Measurements from ENCODE around the gene NOXO1. TPM values are rescaled to one million over a fixed set of nuclear protein-coding genes. Genes with fewer than 3 reads are reported as not detected.

Gene NOXO1
- total and polyA plus RNA-seq, 9 of the 15 experiments (the other 6 are each of a cell fraction or from before 2014, with no cell fraction given): not detected

DNA sequence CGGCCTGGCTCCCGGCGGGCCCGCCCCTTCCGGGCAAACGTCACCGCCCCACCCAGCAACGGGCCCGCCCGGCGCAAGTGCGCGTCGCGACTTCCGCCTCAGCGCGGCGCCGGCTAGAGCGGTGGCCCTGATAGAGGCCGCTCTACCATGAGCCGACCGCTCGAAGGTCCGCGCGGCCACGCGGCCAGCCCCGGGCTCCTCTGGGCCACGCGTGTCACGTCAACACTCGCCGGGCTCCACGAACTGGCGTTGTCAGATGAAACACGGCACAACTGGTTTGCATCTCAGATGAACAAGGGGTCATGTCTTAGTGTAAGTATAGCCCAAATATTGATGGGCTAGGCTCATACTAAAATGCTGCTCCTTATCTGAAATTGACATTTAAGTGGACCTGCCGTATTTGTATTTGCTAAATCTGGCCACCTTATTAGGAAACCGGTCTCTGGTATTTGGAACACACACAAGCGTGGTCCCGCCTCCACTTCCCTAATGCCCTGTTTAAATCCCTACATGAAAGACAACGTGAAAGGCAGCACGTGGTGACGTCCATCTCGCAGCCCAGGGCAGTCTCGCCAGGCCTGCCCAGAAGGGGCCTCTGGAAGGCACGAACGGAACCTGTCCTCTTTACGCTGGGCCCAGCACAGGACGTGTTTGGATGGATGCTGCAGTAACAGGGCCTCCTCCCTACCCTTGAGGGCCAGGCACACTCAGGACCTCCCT is 28.7 kb upstream of the NOXO1 start, which contains the start of gene ZNF598 (continued):
- TF ChIP-seq XRCC5 (IDR thresholded peaks at IDR 0.05; ENCODE audit: low read depth, low read length): no peak
- TF ChIP-seq, protein P1, sequence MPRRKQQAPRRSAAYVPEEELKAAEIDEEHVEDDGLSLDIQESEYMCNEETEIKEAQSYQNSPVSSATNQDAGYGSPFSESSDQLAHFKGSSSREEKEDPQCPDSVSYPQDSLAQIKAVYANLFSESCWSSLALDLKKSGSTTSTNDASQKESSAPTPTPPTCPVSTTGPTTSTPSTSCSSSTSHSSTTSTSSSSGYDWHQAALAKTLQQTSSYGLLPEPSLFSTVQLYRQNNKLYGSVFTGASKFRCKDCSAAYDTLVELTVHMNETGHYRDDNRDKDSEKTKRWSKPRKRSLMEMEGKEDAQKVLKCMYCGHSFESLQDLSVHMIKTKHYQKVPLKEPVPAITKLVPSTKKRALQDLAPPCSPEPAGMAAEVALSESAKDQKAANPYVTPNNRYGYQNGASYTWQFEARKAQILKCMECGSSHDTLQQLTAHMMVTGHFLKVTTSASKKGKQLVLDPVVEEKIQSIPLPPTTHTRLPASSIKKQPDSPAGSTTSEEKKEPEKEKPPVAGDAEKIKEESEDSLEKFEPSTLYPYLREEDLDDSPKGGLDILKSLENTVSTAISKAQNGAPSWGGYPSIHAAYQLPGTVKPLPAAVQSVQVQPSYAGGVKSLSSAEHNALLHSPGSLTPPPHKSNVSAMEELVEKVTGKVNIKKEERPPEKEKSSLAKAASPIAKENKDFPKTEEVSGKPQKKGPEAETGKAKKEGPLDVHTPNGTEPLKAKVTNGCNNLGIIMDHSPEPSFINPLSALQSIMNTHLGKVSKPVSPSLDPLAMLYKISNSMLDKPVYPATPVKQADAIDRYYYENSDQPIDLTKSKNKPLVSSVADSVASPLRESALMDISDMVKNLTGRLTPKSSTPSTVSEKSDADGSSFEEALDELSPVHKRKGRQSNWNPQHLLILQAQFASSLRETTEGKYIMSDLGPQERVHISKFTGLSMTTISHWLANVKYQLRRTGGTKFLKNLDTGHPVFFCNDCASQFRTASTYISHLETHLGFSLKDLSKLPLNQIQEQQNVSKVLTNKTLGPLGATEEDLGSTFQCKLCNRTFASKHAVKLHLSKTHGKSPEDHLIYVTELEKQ (CRISPR knock-in tag; IDR thresholded peaks at IDR 0.05): no peak
- peak; percentile 59; the same call in 1 of the 2 replicates for TF ChIP-seq FOXJ2 (tag; IDR thresholded peaks at IDR 0.05)
- no peak for TF ChIP-seq ZNF780A (CRISPR knock-in tag; IDR thresholded peaks at IDR 0.05)
- TF ChIP-seq ZKSCAN1 (IDR thresholded peaks at IDR 0.05; ENCODE audit: low read depth, low read length): 0 out of 2 replicates have a peak, but pooled peaks have one; percentile 18
- TF ChIP-seq, protein P2, sequence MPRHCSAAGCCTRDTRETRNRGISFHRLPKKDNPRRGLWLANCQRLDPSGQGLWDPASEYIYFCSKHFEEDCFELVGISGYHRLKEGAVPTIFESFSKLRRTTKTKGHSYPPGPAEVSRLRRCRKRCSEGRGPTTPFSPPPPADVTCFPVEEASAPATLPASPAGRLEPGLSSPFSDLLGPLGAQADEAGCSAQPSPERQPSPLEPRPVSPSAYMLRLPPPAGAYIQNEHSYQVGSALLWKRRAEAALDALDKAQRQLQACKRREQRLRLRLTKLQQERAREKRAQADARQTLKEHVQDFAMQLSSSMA (CRISPR knock-in tag; IDR thresholded peaks at IDR 0.05): 0 out of 2 replicates have a peak, but pooled peaks have one; percentile 60
- TF ChIP-seq EHMT2 (IDR thresholded peaks at IDR 0.05): no peak
- TF ChIP-seq, protein P3, sequence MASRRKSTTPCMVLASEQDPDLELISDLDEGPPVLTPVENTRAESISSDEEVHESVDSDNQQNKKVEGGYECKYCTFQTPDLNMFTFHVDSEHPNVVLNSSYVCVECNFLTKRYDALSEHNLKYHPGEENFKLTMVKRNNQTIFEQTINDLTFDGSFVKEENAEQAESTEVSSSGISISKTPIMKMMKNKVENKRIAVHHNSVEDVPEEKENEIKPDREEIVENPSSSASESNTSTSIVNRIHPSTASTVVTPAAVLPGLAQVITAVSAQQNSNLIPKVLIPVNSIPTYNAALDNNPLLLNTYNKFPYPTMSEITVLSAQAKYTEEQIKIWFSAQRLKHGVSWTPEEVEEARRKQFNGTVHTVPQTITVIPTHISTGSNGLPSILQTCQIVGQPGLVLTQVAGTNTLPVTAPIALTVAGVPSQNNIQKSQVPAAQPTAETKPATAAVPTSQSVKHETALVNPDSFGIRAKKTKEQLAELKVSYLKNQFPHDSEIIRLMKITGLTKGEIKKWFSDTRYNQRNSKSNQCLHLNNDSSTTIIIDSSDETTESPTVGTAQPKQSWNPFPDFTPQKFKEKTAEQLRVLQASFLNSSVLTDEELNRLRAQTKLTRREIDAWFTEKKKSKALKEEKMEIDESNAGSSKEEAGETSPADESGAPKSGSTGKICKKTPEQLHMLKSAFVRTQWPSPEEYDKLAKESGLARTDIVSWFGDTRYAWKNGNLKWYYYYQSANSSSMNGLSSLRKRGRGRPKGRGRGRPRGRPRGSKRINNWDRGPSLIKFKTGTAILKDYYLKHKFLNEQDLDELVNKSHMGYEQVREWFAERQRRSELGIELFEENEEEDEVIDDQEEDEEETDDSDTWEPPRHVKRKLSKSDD (conservative IDR thresholded peaks at IDR 0.05; ENCODE audit: low read length): no peak
- no peak for TF ChIP-seq RFX7 (CRISPR knock-in tag; IDR thresholded peaks at IDR 0.05)
- no peak for TF ChIP-seq ELF4 (CRISPR knock-in tag; IDR thresholded peaks at IDR 0.05)
- no peak for TF ChIP-seq ZNF224 (CRISPR knock-in tag; IDR thresholded peaks at IDR 0.05)
- no peak for TF ChIP-seq SRSF9 (IDR thresholded peaks at IDR 0.05; ENCODE audit: borderline replicate concordance, low read depth, low read length)
- TF ChIP-seq SMAD4 (CRISPR knock-in tag; conservative IDR thresholded peaks at IDR 0.05): peak; percentile 74
- TF ChIP-seq, protein P4, sequence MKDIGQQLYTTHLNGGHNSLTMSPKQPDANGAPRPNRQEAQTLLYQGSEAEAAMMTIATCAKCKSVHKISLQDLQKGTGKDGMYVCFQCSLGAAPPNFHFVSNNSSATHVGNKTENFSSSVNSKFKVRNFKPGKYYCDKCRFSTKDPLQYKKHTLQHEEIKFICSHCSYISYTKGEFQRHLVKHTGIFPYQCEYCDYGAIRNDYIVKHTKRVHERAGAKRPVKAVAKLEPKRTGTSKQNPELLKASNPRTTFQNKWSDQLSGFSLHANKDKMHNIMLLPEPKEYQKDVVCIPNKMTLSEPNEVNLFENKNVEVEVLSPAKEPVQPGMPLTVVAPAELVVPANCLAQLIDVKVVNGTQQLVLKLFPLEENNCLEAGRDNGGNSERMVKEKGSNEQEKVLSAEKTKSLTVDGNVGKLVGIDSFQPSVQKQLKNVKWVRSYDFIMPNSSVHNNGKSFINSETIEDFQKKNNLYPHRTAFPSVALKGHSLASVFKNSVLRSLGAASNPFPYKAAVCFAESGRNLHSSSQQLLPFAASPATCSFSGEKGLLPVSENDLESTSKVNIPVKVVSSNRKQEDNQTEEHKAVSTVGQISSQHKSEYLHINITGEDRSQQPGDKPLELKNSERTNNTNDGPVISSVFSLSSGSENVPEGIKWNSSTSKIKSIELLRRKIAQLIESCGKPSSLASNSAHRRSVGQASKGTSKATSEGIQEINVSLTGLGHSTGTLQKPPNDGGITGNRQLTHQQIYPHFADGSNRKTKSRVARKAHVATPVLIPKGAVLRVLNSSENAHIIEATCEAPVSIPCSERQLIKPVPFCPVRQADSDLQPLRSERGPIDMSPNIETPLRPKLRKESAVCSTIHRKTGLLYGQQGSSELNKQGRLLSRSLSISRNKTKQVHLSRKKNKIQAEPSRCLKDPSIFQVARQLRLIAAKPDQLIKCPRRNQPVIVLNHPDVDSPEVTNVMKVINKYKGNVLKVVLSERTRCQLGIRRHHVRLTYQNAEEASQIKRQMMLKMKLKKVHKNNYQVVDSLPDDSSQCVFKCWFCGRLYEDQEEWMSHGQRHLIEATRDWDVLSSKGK (CRISPR knock-in tag; IDR thresholded peaks at IDR 0.05): no peak
- peak; percentile 29; the same call in 1 of the 2 replicates for TF ChIP-seq BCOR (IDR thresholded peaks at IDR 0.05)
- peak; percentile 76 for TF ChIP-seq GATAD2B (IDR thresholded peaks at IDR 0.05; ENCODE audit: borderline replicate concordance)
- peak; percentile 86 for TF ChIP-seq U2AF1 (optimal IDR thresholded peaks at IDR 0.05; ENCODE audit: low read depth, low read length)
- peak; percentile 98 for TF ChIP-seq POLR2G (IDR thresholded peaks at IDR 0.05; ENCODE audit: low read depth, low read length)
- no peak for TF ChIP-seq EGR1 (conservative IDR thresholded peaks at IDR 0.05)

All from K562 (cell line).